ENCODE results near the gene EHBP1. TPM values are rescaled to one million over a fixed set of nuclear protein-coding genes. Genes with fewer than 3 reads are reported as not detected.
"Not testable (repeated sequence)": the region's sequence is repeated elsewhere in the genome, so short reads cannot be mapped to it uniquely, and the experiment has no call there.

EHBP1 gene
- total RNA-seq, 4 donors from 2014 or later: 52.6 to 167 (median 135) TPM

GRCh38 chr2:62745891-62746481 lies 40.5 kb downstream of the EHBP1 start:
- no peak for DNase-seq
- no peak overlapping the region for H3K27ac ChIP-seq
- H3K4me1 ChIP-seq: no peaks in the 10 kb centered on the region
- H3K9me3 ChIP-seq: no peaks in the 10 kb centered on the region
- intact Hi-C loops (cut with DNase I; ENCODE audit: low total_unique reads): no loop called here
- no peak for TF ChIP-seq POLR2A (IDR thresholded peaks at IDR 0.05)
- TF ChIP-seq CTCF (IDR thresholded peaks at IDR 0.05): no peak
- H3K36me3 ChIP-seq: no peaks in the 10 kb centered on the region
- no peaks in the 10 kb centered on the region for H3K27me3 ChIP-seq
- H3K4me3 ChIP-seq: no peak overlapping the region

- Histone ChIP-seq H3K4me3 (no peak overlapping the region), H3K27me3 (no peaks in the 10 kb centered on the region), H3K9me3 (no peaks in the 10 kb centered on the region), H3K27ac (no peak overlapping the region), H3K36me3 (no peaks in the 10 kb centered on the region), H3K4me1 (no peaks in the 10 kb centered on the region)
- no peak for DNase-seq
- no peak for TF ChIP-seq CTCF (IDR thresholded peaks at IDR 0.05)
- intact Hi-C loops (cut with DNase I; ENCODE audit: low total_unique reads): no loop called here
These were observed 41.7 kb downstream of the EHBP1 start for GRCh38 chr2:62747169-62747568.

GRCh38 chr2:62747876-62748275 lies 42.4 kb downstream of the EHBP1 start:
- Histone ChIP-seq H3K36me3 (no peaks in the 10 kb centered on the region), H3K4me3 (no peak overlapping the region), H3K4me1 (no peaks in the 10 kb centered on the region), H3K27me3 (no peaks in the 10 kb centered on the region), H3K9me3 (no peaks in the 10 kb centered on the region), H3K27ac (no peak overlapping the region)
- intact Hi-C loops (cut with DNase I; ENCODE audit: low total_unique reads): no loop called here
- DNase-seq: no peak
- TF ChIP-seq POLR2A (IDR thresholded peaks at IDR 0.05) (no peak), CTCF (IDR thresholded peaks at IDR 0.05) (no peak)

GRCh38 chr2:62749111-62749510 lies 43.6 kb downstream of the EHBP1 start:
- H3K9me3 ChIP-seq; intact Hi-C loops (cut with DNase I; ENCODE audit: low total_unique reads); DNase-seq; H3K27ac ChIP-seq; H3K4me1 ChIP-seq; H3K36me3 ChIP-seq; H3K27me3 ChIP-seq; H3K4me3 ChIP-seq: not testable (repeated sequence)

GRCh38 chr2:62757029-62757428 lies 51.5 kb downstream of the EHBP1 start:
- intact Hi-C loops (cut with DNase I; ENCODE audit: low total_unique reads): no loop called here
- H3K36me3 ChIP-seq: no peaks in the 10 kb centered on the region
- no peaks in the 10 kb centered on the region for H3K27me3 ChIP-seq
- peaks cover 0 to 4% of the 10 kb centered on the region in 2 donors for H3K4me1 ChIP-seq
- no peak for DNase-seq
- H3K4me3 ChIP-seq: no peak overlapping the region
- no peak for TF ChIP-seq POLR2A (IDR thresholded peaks at IDR 0.05)
- no peak for TF ChIP-seq CTCF (IDR thresholded peaks at IDR 0.05)
- H3K27ac ChIP-seq: no peak overlapping the region
- H3K9me3 ChIP-seq: no peaks in the 10 kb centered on the region

- Histone ChIP-seq H3K9me3 (no peaks in the 10 kb centered on the region), H3K27ac (no peak overlapping the region), H3K36me3 (no peaks in the 10 kb centered on the region), H3K27me3 (no peaks in the 10 kb centered on the region), H3K4me1 (peaks cover 0 to 4% of the 10 kb centered on the region in 2 donors), H3K4me3 (no peak overlapping the region)
- intact Hi-C loops (cut with DNase I; ENCODE audit: low total_unique reads): no loop called here
- TF ChIP-seq CTCF (IDR thresholded peaks at IDR 0.05) (no peak), POLR2A (IDR thresholded peaks at IDR 0.05) (no peak)
- DNase-seq: no peak
These were observed 54.5 kb downstream of the EHBP1 start for GRCh38 chr2:62760026-62760425.

Data from uterus (tissue), 4 donors.